GM21367 (cell line): ENCODE measurements around the gene ADAM19.

ENCODE experiments used
- ATAC-seq: cut with Tn5 transposase; IDR thresholded peaks from one replicate; pipeline ENCODE4 v1.9.1; 2021; ENCODE audit not compliant: unreplicated experiment

Gene ADAM19

GRCh38 chr5:157519579-157520253, 55.9 kb downstream of the ADAM19 start:
- peak; percentile 58 for ATAC-seq

GRCh38 chr5:157518963-157519362, 56.6 kb downstream of the ADAM19 start:
- peak; percentile 70 for ATAC-seq

GRCh38 chr5:157516626-157517325, 58.8 kb downstream of the ADAM19 start:
- ATAC-seq, result no peak

- ATAC-seq, result no peak
Observed at GRCh38 chr5:157516006-157516405, 59.6 kb downstream of the ADAM19 start.

- no peak for ATAC-seq
Observed at GRCh38 chr5:157514974-157515373, 60.6 kb downstream of the ADAM19 start.

GRCh38 chr5:157513182-157513581, 62.4 kb downstream of the ADAM19 start:
- ATAC-seq, result no peak

GRCh38 chr5:157511651-157512644, 63.6 kb downstream of the ADAM19 start:
- no peak for ATAC-seq

- ATAC-seq, result no peak
Observed at GRCh38 chr5:157510682-157511081, 64.9 kb downstream of the ADAM19 start.

GRCh38 chr5:157509587-157509986, 66.0 kb downstream of the ADAM19 start:
- no peak for ATAC-seq

- no peak for ATAC-seq
Observed at GRCh38 chr5:157509093-157509492, 66.5 kb downstream of the ADAM19 start.

- no peak for ATAC-seq
Observed at GRCh38 chr5:157506981-157507780, 68.4 kb downstream of the ADAM19 start.

GRCh38 chr5:157506066-157506590, 69.4 kb downstream of the ADAM19 start:
- ATAC-seq, result no peak

GRCh38 chr5:157505496-157505895, 70.1 kb downstream of the ADAM19 start:
- ATAC-seq, result no peak

- no peak for ATAC-seq
Observed at GRCh38 chr5:157504053-157504452, 71.5 kb downstream of the ADAM19 start.

- peak; percentile 75 for ATAC-seq
Observed at GRCh38 chr5:157502143-157502647, 73.4 kb downstream of the ADAM19 start.

GRCh38 chr5:157497875-157498611, 77.5 kb downstream of the ADAM19 start:
- ATAC-seq, result no peak

GRCh38 chr5:157496864-157497263, 78.7 kb downstream of the ADAM19 start:
- ATAC-seq, result no peak

- no peak for ATAC-seq
Observed at GRCh38 chr5:157494178-157494832, 81.3 kb downstream of the ADAM19 start.

GRCh38 chr5:157492886-157493285, 82.7 kb downstream of the ADAM19 start:
- no peak for ATAC-seq
